IPS-18a (cell line): ENCODE results near the gene LITAFD.

ENCODE experiments used
- H3K27ac ChIP-seq: one replicate; pipeline ENCODE4 v1.5.1; 2013; ENCODE audit warnings: low read length
- H3K27me3 ChIP-seq: one replicate; pipeline ENCODE4 v1.6.1; 2013; ENCODE audit warnings: mild to moderate bottlenecking, low read length; ENCODE audit not compliant: control insufficient read depth, insufficient read depth
- H3K36me3 ChIP-seq: one replicate; pipeline ENCODE4 v1.6.1; 2013; ENCODE audit warnings: low read depth, low read length; ENCODE audit not compliant: control insufficient read depth
- H3K4me1 ChIP-seq: one replicate; pipeline ENCODE4 v1.6.1; 2013; ENCODE audit warnings: low read depth, low read length; ENCODE audit not compliant: control insufficient read depth
- H3K4me3 ChIP-seq: one replicate; pipeline ENCODE4 v1.5.1; 2013; ENCODE audit warnings: low read length
- H3K9ac ChIP-seq: one replicate; pipeline ENCODE4 v1.6.1; 2013; ENCODE audit warnings: mild to moderate bottlenecking, low read length, moderate library complexity
- H3K9me3 ChIP-seq: one replicate; pipeline ENCODE4 v1.6.1; 2013; ENCODE audit warnings: low read depth, low read length; ENCODE audit not compliant: control insufficient read depth

LITAFD gene

GRCh38 chr16:8919089-8919933, 37.2 kb downstream of the LITAFD start:
- Histone ChIP-seq H3K27me3 (no peaks in the 10 kb centered on the region), H3K4me3 (no peak overlapping the region), H3K4me1 (no peaks in the 10 kb centered on the region), H3K36me3 (peaks cover 89% of the 10 kb centered on the region), H3K9me3 (no peaks in the 10 kb centered on the region), H3K9ac (no peak overlapping the region), H3K27ac (no peak overlapping the region)

DNA sequence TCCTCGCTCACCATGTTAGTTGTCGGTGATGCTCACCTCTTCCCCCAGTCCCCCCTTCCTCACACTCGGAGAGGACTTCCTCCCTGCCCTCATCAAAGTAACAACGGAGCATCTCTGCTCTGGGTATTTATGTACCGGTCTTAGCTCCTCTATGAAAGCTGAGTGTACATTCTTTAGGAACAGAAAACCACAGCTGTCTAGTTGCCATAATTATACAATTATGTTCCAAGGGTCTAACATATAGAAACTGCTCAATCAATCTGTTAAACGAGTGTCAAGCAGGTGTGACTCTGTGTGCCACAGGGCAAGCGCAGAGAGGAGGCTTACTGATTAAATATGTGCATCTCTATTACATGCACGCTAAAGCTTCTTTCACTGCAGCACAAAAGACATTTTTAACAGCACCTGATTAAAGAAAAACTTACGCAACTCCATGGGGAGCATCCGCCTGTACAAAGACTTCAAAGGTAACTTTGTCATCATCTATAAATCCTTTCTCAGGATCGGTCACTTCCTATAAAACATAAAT, 37.8 kb downstream of the LITAFD start:
- no peak overlapping the region for H3K4me3 ChIP-seq
- no peak overlapping the region for H3K9ac ChIP-seq
- no peak overlapping the region for H3K27ac ChIP-seq
- no peaks in the 10 kb centered on the region for H3K4me1 ChIP-seq
- no peaks in the 10 kb centered on the region for H3K27me3 ChIP-seq
- H3K9me3 ChIP-seq, result no peaks in the 10 kb centered on the region
- H3K36me3 ChIP-seq, result peaks cover 85% of the 10 kb centered on the region

GRCh38 chr16:8920645-8921346, 38.6 kb downstream of the LITAFD start:
- no peaks in the 10 kb centered on the region for H3K4me1 ChIP-seq
- no peak overlapping the region for H3K9ac ChIP-seq
- no peaks in the 10 kb centered on the region for H3K9me3 ChIP-seq
- no peaks in the 10 kb centered on the region for H3K27me3 ChIP-seq
- peaks cover 78% of the 10 kb centered on the region for H3K36me3 ChIP-seq
- no peak overlapping the region for H3K4me3 ChIP-seq
- no peak overlapping the region for H3K27ac ChIP-seq

DNA sequence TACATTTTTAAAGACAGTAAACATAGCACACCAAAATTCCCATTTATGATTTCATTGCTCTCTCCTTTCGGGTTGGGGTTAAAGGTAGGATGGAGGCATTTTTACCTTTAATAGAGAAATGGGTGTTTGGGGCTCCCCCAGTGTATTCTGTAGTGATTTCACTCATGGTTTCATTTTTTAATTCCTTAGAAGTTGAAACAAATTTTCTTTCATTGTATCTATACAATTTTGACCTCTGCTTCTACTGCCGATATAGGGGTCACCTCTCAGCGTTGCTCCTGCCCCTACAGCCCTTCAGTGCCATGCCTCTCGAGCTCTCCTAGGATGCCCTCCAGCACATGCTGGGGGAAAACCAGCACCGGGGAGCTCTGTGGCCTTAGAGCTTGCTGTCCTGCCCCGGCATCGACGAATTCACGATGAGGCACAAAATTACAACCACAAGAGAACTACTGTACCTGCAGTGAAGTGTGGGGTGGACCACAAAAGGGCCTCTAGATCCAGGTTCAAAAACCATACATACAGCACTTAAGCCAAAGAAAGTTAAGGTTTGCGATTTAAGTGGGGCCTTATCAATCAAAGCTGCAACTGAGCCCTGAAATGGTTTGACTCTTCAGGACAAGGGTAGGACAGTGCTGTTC, 39.3 kb downstream of the LITAFD start:
- Histone ChIP-seq H3K27me3 (no peaks in the 10 kb centered on the region), H3K9ac (no peak overlapping the region), H3K4me1 (no peaks in the 10 kb centered on the region), H3K9me3 (no peaks in the 10 kb centered on the region), H3K36me3 (peaks cover 71% of the 10 kb centered on the region), H3K27ac (no peak overlapping the region), H3K4me3 (no peak overlapping the region)

DNA sequence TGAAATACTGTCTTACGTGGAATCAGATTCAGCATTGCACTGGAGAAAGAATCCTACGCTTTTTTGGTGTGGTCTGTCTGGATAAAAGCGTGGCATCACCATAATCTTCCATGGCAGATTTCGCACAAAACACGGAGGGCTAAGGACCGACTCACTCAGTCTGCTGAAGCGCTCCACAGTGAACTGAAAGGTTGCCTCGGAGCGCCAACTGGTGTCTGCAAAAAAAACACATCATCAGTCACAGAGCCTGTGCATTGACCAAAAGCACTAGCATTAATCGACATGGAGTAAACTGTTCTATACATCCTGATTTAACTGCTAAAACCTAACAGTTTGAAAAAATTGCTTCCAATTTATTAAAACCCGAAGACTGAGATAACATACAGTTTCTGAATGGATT, 41.0 kb downstream of the LITAFD start:
- Histone ChIP-seq H3K27ac (no peak overlapping the region), H3K36me3 (peaks cover 60% of the 10 kb centered on the region), H3K27me3 (no peaks in the 10 kb centered on the region), H3K9me3 (no peaks in the 10 kb centered on the region), H3K4me1 (no peaks in the 10 kb centered on the region), H3K4me3 (no peak overlapping the region), H3K9ac (no peak overlapping the region)

DNA sequence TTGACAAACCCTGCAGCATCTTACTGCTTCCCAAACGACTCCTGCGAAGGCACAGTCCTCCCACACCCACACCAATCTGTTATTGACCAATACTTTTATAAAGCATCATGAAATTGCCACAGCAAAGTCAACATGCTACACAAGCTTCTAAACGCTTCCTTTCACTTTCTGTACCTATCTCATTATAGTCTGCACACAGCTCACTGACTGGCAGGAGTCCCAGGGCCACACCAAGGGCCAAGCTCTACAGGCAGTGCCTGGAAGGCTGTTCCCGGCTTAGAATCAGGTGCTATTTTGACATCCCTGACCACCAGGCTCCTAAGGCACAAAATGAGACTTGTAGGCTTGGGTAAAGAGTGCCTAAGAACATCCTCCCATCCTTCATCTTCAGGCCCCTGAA, 42.1 kb downstream of the LITAFD start:
- Histone ChIP-seq H3K27ac (no peak overlapping the region), H3K27me3 (no peaks in the 10 kb centered on the region), H3K36me3 (peaks cover 59% of the 10 kb centered on the region)

GRCh38 chr16:8925455-8925854, 43.3 kb downstream of the LITAFD start:
- no peaks in the 10 kb centered on the region for H3K9me3 ChIP-seq
- no peaks in the 10 kb centered on the region for H3K4me1 ChIP-seq
- H3K4me3 ChIP-seq, result no peak overlapping the region
- no peak overlapping the region for H3K27ac ChIP-seq
- peaks cover 55% of the 10 kb centered on the region for H3K36me3 ChIP-seq
- no peak overlapping the region for H3K9ac ChIP-seq
- no peaks in the 10 kb centered on the region for H3K27me3 ChIP-seq

More for the DNA sequence above, 42.1 kb downstream of the LITAFD start:
- Histone ChIP-seq H3K9me3 (no peaks in the 10 kb centered on the region), H3K9ac (no peak overlapping the region), H3K4me1 (no peaks in the 10 kb centered on the region), H3K4me3 (no peak overlapping the region)

DNA sequence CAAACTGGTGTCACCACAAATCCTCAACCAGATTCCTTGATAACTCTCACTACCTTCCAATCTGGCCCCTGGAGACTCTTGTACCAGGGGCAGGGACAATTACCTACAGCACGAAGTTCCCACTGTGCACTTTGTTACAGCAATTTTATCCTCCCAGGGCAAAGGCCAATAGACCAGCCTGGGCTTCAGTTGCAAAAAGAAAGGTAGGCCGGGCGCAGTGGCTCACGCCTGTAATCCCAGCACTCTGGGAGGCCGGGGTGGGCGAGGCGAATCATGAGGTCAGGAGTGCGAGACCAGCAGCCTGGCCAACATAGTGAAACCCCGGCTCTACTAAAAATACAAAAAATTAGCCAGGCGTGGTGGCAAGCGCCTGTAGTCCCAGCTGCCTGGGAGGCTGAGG, 44.7 kb downstream of the LITAFD start:
- Histone ChIP-seq H3K9ac (no peak overlapping the region), H3K9me3 (no peaks in the 10 kb centered on the region), H3K36me3 (peaks cover 41% of the 10 kb centered on the region), H3K4me1 (no peaks in the 10 kb centered on the region), H3K4me3 (no peak overlapping the region), H3K27me3 (no peaks in the 10 kb centered on the region), H3K27ac (no peak overlapping the region)

DNA sequence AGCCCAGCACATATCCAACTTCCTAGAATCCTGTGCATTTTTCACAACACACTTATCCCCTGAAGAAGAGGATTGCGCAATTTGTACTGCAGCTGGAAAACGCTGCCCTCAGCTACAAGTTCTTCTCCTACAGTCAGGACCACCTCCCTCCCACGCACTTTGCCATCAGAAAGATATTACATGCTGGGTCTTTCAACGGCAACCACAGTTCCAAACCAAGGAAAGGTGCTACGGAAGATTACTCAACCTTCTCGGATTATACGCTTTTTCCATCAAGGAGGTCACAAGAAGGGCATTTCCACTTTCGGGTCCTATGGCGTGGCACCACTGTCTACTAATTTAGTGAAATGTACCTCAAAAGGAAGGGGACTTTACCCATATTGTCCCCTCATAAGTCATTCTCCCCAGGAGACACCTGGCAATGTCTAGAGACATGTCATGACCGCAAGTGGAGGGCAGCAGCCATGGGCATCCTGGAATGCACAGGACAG, 46.4 kb downstream of the LITAFD start:
- H3K4me3 ChIP-seq, result no peak overlapping the region
- H3K4me1 ChIP-seq, result no peaks in the 10 kb centered on the region
- H3K9ac ChIP-seq, result no peak overlapping the region
- no peaks in the 10 kb centered on the region for H3K9me3 ChIP-seq
- no peak overlapping the region for H3K27ac ChIP-seq
- no peaks in the 10 kb centered on the region for H3K27me3 ChIP-seq
- H3K36me3 ChIP-seq, result peaks cover 25% of the 10 kb centered on the region

GRCh38 chr16:8929086-8929748, 47.1 kb downstream of the LITAFD start:
- H3K9ac ChIP-seq, result no peak overlapping the region
- no peak overlapping the region for H3K4me3 ChIP-seq
- H3K36me3 ChIP-seq, result peaks cover 24% of the 10 kb centered on the region

DNA sequence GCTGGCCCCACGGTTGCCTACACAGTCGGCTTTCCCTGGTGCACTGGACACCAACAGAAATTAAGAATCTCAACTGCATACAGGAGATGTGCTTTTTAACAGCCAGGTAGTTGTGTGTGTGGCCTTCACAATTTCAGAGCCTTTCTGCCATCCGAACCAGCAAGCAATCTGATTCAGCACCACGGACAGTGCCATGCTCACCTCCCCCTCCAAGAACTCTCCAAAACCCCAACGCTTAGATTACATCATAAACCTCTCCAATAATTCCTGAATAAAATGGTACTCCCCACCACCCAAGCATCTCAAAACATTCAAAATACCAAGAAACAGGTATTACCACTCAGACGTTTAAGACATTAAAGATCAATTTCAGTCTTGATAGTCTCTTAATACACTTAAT, 49.7 kb downstream of the LITAFD start:
- Histone ChIP-seq H3K9ac (no peak overlapping the region), H3K27me3 (no peaks in the 10 kb centered on the region), H3K27ac (no peak overlapping the region), H3K4me1 (peaks cover 12% of the 10 kb centered on the region), H3K9me3 (no peaks in the 10 kb centered on the region), H3K4me3 (no peak overlapping the region), H3K36me3 (peaks cover 17% of the 10 kb centered on the region)

More at GRCh38 chr16:8929086-8929748, 47.1 kb downstream of the LITAFD start:
- no peaks in the 10 kb centered on the region for H3K4me1 ChIP-seq
- H3K27me3 ChIP-seq, result no peaks in the 10 kb centered on the region
- H3K9me3 ChIP-seq, result no peaks in the 10 kb centered on the region
- H3K27ac ChIP-seq, result no peak overlapping the region
